Measurements from ENCODE around the gene LRRC75A. TPM values are rescaled to one million over a fixed set of nuclear protein-coding genes. Genes with fewer than 3 reads are reported as not detected.

The LRRC75A gene
- total and polyA plus RNA-seq, 2 donors (not counting 3 experiments of a cell fraction or from before 2014, with no cell fraction given): 3.7 to 6.1 TPM

GRCh38 chr17:16462070-16462864 lies 29.7 kb downstream of the LRRC75A start:
- Histone ChIP-seq H4K20me1 (replicated peaks; ENCODE audit: control insufficient read depth, extremely low read depth, insufficient read depth, low read length) (no peaks in the 10 kb centered on the region), H3K9me1 (replicated peaks; ENCODE audit: control insufficient read depth, extremely low read depth, insufficient read depth, low read length) (no peaks in the 10 kb centered on the region), H3K9ac (replicated peaks; ENCODE audit: extremely low read depth, insufficient read depth, low read length) (no peak overlapping the region), H3K4me2 (ENCODE audit: insufficient read depth, low read length) (no peak overlapping the region), H3K4me1 (ENCODE audit: control insufficient read depth, extremely low read depth, insufficient read depth, low read length) (peaks cover 14% of the 10 kb centered on the region), H3K27me3 (ENCODE audit: control insufficient read depth in 2 of 2, insufficient read depth in 2 of 2, low read length in 2 of 2) (no peaks in the 10 kb centered on the region), H3K27ac (ENCODE audit: insufficient read depth, low read depth, low read length) (no peak overlapping the region), H2AFZ (ENCODE audit: low read depth, low read length) (no peak overlapping the region), H3K9me3 (replicated peaks; ENCODE audit: control insufficient read depth, insufficient read depth, low read length) (no peaks in the 10 kb centered on the region), H3K36me3 (ENCODE audit: control insufficient read depth in 2 of 2, extremely low read depth in 1 of 2, insufficient read depth in 2 of 2, low read length in 2 of 2) (no peaks in the 10 kb centered on the region), H3K4me3 (replicated peaks in 1 of 3; ENCODE audit: insufficient read depth in 1 of 3, low read depth in 1 of 3, low read length in 3 of 3) (no peak overlapping the region), H3K79me2 (ENCODE audit: control insufficient read depth, insufficient read depth, low read length) (no peaks in the 10 kb centered on the region)
- dilution Hi-C loops (cut with MboI; ENCODE audit: extremely low pct_ligation_motif_present, low sequenced_read_pairs) (no loop called here), intact Hi-C loops (cut with micrococcal nuclease) (no loop called here)
- no peak for DNase-seq (ENCODE audit: low read depth, low spot score)
- no TSS peak for BruUV-seq (replicated peaks)
- CTCF ChIA-PET: interaction anchor here (0.8 to 6.7 kb wide), 8 partner anchors 9 to 99 kb away, joined by 3 to 87 read pairs (median 6); partner anchors contain the start of gene LRRC75A
- FAIRE-seq: no peak
- POLR2A ChIA-PET: no interaction called here
- TF ChIP-seq, protein P1, sequence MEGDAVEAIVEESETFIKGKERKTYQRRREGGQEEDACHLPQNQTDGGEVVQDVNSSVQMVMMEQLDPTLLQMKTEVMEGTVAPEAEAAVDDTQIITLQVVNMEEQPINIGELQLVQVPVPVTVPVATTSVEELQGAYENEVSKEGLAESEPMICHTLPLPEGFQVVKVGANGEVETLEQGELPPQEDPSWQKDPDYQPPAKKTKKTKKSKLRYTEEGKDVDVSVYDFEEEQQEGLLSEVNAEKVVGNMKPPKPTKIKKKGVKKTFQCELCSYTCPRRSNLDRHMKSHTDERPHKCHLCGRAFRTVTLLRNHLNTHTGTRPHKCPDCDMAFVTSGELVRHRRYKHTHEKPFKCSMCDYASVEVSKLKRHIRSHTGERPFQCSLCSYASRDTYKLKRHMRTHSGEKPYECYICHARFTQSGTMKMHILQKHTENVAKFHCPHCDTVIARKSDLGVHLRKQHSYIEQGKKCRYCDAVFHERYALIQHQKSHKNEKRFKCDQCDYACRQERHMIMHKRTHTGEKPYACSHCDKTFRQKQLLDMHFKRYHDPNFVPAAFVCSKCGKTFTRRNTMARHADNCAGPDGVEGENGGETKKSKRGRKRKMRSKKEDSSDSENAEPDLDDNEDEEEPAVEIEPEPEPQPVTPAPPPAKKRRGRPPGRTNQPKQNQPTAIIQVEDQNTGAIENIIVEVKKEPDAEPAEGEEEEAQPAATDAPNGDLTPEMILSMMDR (IDR thresholded peaks at IDR 0.05; ENCODE audit: extremely low read depth in 1 of 2, insufficient read depth in 1 of 2, low read depth in 1 of 2, low read length in 2 of 2): no peak
- no peak for TF ChIP-seq FOS (IDR thresholded peaks at IDR 0.05; ENCODE audit: borderline replicate concordance, insufficient read depth, low read length)
- TF ChIP-seq EZH2 (IDR thresholded peaks at IDR 0.05; ENCODE audit: borderline replicate concordance, low read depth, low read length, severe bottlenecking): no peak
- TF ChIP-seq JUN (IDR thresholded peaks at IDR 0.05; ENCODE audit: borderline replicate concordance, insufficient read depth, insufficient read length, low read depth): no peak
- no peak for TF ChIP-seq MYC (IDR thresholded peaks at IDR 0.05; ENCODE audit: low read depth, low read length)
- no peak for TF ChIP-seq POLR2A (IDR thresholded peaks at IDR 0.05; ENCODE audit: low read depth, low read length)
- TF ChIP-seq, protein P2, sequence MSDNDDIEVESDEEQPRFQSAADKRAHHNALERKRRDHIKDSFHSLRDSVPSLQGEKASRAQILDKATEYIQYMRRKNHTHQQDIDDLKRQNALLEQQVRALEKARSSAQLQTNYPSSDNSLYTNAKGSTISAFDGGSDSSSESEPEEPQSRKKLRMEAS (IDR thresholded peaks at IDR 0.05; ENCODE audit: insufficient read depth, insufficient read length): no peak
- no peak for TF ChIP-seq GATA2 (IDR thresholded peaks at IDR 0.05; ENCODE audit: insufficient read depth, insufficient read length, low read depth, low read length)
- TF ChIP-seq POLR2AphosphoS5 (IDR thresholded peaks at IDR 0.05; ENCODE audit: insufficient read depth, low read depth, low read length): no peak

Measured in endothelial cell of umbilical vein (primary cell).